H9 (cell line): ENCODE results near the gene POU2F1. TPM values are rescaled to one million over a fixed set of nuclear protein-coding genes. Genes with fewer than 3 reads are reported as not detected.

Experiments used
- DNase-seq: peaks from one replicate; pipeline ENCODE4 v3.0.0-alpha.2; 2017
- H2AFZ ChIP-seq: one replicate; pipeline ENCODE4 v1.6.1; 2013; ENCODE audit warnings: mild to moderate bottlenecking, low read length, control low read depth, moderate library complexity
- H2AK5ac ChIP-seq: 2 replicates; pipeline ENCODE4 v1.6.1; 2013; ENCODE audit warnings: low read length, control low read depth, mixed read lengths; ENCODE audit not compliant: insufficient read length
- H2BK120ac ChIP-seq: one replicate; pipeline ENCODE4 v1.6.1; 2013; ENCODE audit warnings: low read depth, mild to moderate bottlenecking, low read length, control low read depth, inconsistent platforms; ENCODE audit not compliant: poor library complexity, severe bottlenecking
- H2BK12ac ChIP-seq: 2 replicates; pipeline ENCODE4 v1.6.1; 2013; ENCODE audit warnings: low read length, control low read depth, mixed read lengths, low read depth; ENCODE audit not compliant: insufficient read length
- H2BK15ac ChIP-seq: 2 replicates; pipeline ENCODE4 v1.6.1; 2013; ENCODE audit warnings: low read depth, low read length, control low read depth
- H2BK20ac ChIP-seq: one replicate; pipeline ENCODE4 v1.6.1; 2013; ENCODE audit warnings: low read depth, mild to moderate bottlenecking, low read length, control low read depth, inconsistent platforms; ENCODE audit not compliant: poor library complexity, severe bottlenecking
- H2BK5ac ChIP-seq: 2 replicates; pipeline ENCODE4 v1.6.1; 2013; ENCODE audit warnings: low read length, control low read depth, mixed read lengths; ENCODE audit not compliant: insufficient read length
- H3K14ac ChIP-seq: 2 replicates; pipeline ENCODE4 v1.6.1; 2013; ENCODE audit warnings: low read length, control low read depth; ENCODE audit not compliant: insufficient read depth
- H3K18ac ChIP-seq: 2 replicates; pipeline ENCODE4 v1.6.1; 2013; ENCODE audit warnings: low read depth, mild to moderate bottlenecking, mixed read lengths, low read length, control low read depth; ENCODE audit not compliant: insufficient read length
- H3K23ac ChIP-seq: 2 replicates; pipeline ENCODE4 v1.6.1; 2013; ENCODE audit warnings: low read length, control low read depth, mixed read lengths, low read depth; ENCODE audit not compliant: insufficient read length
- H3K23me2 ChIP-seq: 2 replicates; pipeline ENCODE4 v1.6.1; 2013; ENCODE audit warnings: low read depth, mild to moderate bottlenecking, mixed read lengths, low read length, control low read depth; ENCODE audit not compliant: insufficient read length, poor library complexity, severe bottlenecking
- H3K27ac ChIP-seq: 2 replicates; pipeline ENCODE4 v1.5.1; 2013; ENCODE audit warnings: low read length, control low read depth, mixed read lengths, low read depth; ENCODE audit not compliant: insufficient read length
- H3K27me3 ChIP-seq: 2 replicates; pipeline ENCODE4 v1.6.1; 2013; ENCODE audit warnings: low read length, control low read depth, inconsistent platforms; ENCODE audit not compliant: insufficient read depth
- H3K4ac ChIP-seq: 2 replicates; pipeline ENCODE4 v1.6.1; 2013; ENCODE audit warnings: low read depth, mild to moderate bottlenecking, control low read depth, inconsistent platforms, low read length, moderate library complexity
- H3K4me1 ChIP-seq: 2 replicates; pipeline ENCODE4 v1.6.1; 2013; ENCODE audit warnings: low read length, control low read depth, inconsistent platforms; ENCODE audit not compliant: insufficient read depth
- H3K4me2 ChIP-seq: 2 replicates; pipeline ENCODE4 v1.6.1; 2013; ENCODE audit warnings: low read length, control low read depth, mixed read lengths; ENCODE audit not compliant: insufficient read length, insufficient read depth
- H3K56ac ChIP-seq: 2 replicates; pipeline ENCODE4 v1.6.1; 2013; ENCODE audit warnings: low read depth, mild to moderate bottlenecking, mixed read lengths, low read length, control low read depth; ENCODE audit not compliant: insufficient read length
- H3K79me1 ChIP-seq: 2 replicates; pipeline ENCODE4 v1.6.1; 2013; ENCODE audit warnings: low read depth, mild to moderate bottlenecking, moderate library complexity, low read length, control low read depth, inconsistent platforms; ENCODE audit not compliant: insufficient read depth, poor library complexity, severe bottlenecking
- H3K79me2 ChIP-seq: 2 replicates; pipeline ENCODE4 v1.6.1; 2013; ENCODE audit warnings: low read length, control low read depth, inconsistent platforms; ENCODE audit not compliant: insufficient read depth
- H3K9ac ChIP-seq: 2 replicates; pipeline ENCODE4 v1.6.1; 2013; ENCODE audit warnings: low read length, control low read depth, mixed read lengths; ENCODE audit not compliant: insufficient read length; ENCODE audit errors: extremely low read depth
- H3K9me3 ChIP-seq: one replicate; pipeline ENCODE4 v1.6.1; 2013; ENCODE audit warnings: low read depth, low read length, inconsistent platforms; ENCODE audit not compliant: control insufficient read depth
- H3T11ph ChIP-seq: one replicate; pipeline ENCODE4 v1.6.1; 2013; ENCODE audit warnings: mild to moderate bottlenecking, low read length, control low read depth, inconsistent platforms
- H4K20me1 ChIP-seq: one replicate; pipeline ENCODE4 v1.6.1; 2013; ENCODE audit not compliant: control insufficient read depth, insufficient read length, insufficient read depth
- H4K5ac ChIP-seq: 2 replicates; pipeline ENCODE4 v1.6.1; 2013; ENCODE audit warnings: low read depth, mild to moderate bottlenecking, mixed read lengths, low read length, control low read depth; ENCODE audit not compliant: insufficient read length
- H4K8ac ChIP-seq: replicated peaks from 2 replicates; pipeline ENCODE4 v1.6.1; 2013; ENCODE audit warnings: low read length, control low read depth, mixed read lengths, low read depth; ENCODE audit not compliant: insufficient read length
- H4K91ac ChIP-seq: 2 replicates; pipeline ENCODE4 v1.6.1; 2013; ENCODE audit warnings: low read depth, mild to moderate bottlenecking, moderate library complexity, mixed read lengths, low read length, control low read depth; ENCODE audit not compliant: insufficient read length
- H3K27ac Mint-ChIP-seq, 3 experiments: 2 replicates in 2 of 3; 3 replicates in 1 of 3; pipeline ENCODE4 v1.8.0; 2020 to 2021; ENCODE audit warnings: mixed read lengths in 3 of 3, mild to moderate bottlenecking in 1 of 3, moderate library complexity in 1 of 3
- H3K27me3 Mint-ChIP-seq: 2 replicates; pipeline ENCODE4 v1.8.0; 2021; ENCODE audit warnings: low read depth, mild to moderate bottlenecking, moderate library complexity, mixed read lengths
- H3K36me3 Mint-ChIP-seq, 3 experiments: 2 replicates in 2 of 3; 3 replicates in 1 of 3; pipeline ENCODE4 v1.8.0; 2020 to 2021; ENCODE audit warnings: low read depth in 3 of 3, mixed read lengths in 3 of 3; ENCODE audit not compliant: insufficient read depth in 1 of 3
- H3K4me1 Mint-ChIP-seq, 2 experiments: 2 replicates each; pipeline ENCODE4 v1.8.0; 2020; ENCODE audit warnings: mixed read lengths in 2 of 2
- H3K4me3 Mint-ChIP-seq, 2 experiments: 2 replicates in 1 of 2; 3 replicates in 1 of 2; pipeline ENCODE4 v1.8.0; 2020 to 2021; ENCODE audit warnings: mild to moderate bottlenecking in 2 of 2, mixed read lengths in 2 of 2, moderate library complexity in 1 of 2
- H3K9me3 Mint-ChIP-seq, 2 experiments: 2 replicates in 1 of 2; 3 replicates in 1 of 2; pipeline ENCODE4 v1.8.0; 2020; ENCODE audit warnings: mild to moderate bottlenecking in 2 of 2, mixed read lengths in 2 of 2, moderate library complexity in 1 of 2
- WGBS: extraction: QIAGEN DNeasy Blood & Tissue Kit; methylation state at CpG from one replicate; pipeline ENCODE4 v1.1.7; 2013; ENCODE audit warnings: missing lambda C conversion rate, low lambda C conversion rate, mixed read lengths; ENCODE audit not compliant: insufficient read length; ENCODE audit errors: extremely low coverage; 5-methylcytosine and 5-hydroxymethylcytosine counted together
- total RNA-seq: library from RNA; stranded (reverse); gene quantifications from 2 replicates; pipeline ENCODE4 v1.2.1, GENCODE V29; 2021
- TF ChIP-seq, protein P1 (sequence below): fragments of 200-600 bp; sonication (generic); conservative IDR thresholded peaks from 3 replicates; pipeline ENCODE4 v1.8.0; 2021; ENCODE audit warnings: antibody characterized with exemption, mild to moderate bottlenecking

Gene POU2F1
- total RNA-seq, 1 experiment from 2014 or later, result 62.5 TPM

DNA sequence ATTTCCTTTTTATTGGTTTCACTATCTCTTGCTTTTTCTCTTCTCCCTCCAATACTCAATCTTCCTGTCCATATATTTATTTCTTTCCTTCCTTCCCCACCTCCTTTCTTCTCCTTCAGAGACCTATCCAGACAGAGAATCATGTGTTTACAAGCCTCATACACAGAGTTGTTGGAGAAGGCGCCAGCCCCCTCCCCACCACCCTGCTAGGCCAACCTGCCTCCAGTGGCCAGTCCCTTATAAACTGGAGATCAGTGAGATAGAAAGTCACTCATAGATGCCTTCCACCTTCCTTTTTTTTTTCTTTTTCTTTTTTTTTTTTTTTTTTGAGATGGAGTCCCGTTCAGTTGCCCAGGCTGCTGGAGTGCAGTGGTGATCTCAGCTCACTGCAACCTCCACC lies 244.3 kb downstream of the POU2F1 start:
- no peak overlapping the region for H2BK120ac ChIP-seq
- no peak overlapping the region for H2BK15ac ChIP-seq
- no peak overlapping the region for H2BK12ac ChIP-seq

More for the DNA sequence above, 244.3 kb downstream of the POU2F1 start:
- Histone ChIP-seq H3K56ac (no peak overlapping the region), H3K4me1 (no peaks in the 10 kb centered on the region; the same call in 1 of the 2 replicates), H3T11ph (no peak overlapping the region), H3K4ac (no peak overlapping the region), H3K18ac (no peak overlapping the region), H3K9me3 (no peaks in the 10 kb centered on the region), H3K23ac (no peak overlapping the region), H3K79me2 (no peaks in the 10 kb centered on the region), H3K9ac (no peak overlapping the region), H3K27me3 (no peaks in the 10 kb centered on the region), H4K20me1 (no peaks in the 10 kb centered on the region), H4K91ac (no peak overlapping the region), H2AFZ (no peak overlapping the region), H3K23me2 (no peaks in the 10 kb centered on the region), H3K27ac (no peak overlapping the region), H4K5ac (no peak overlapping the region), H2BK20ac (no peak overlapping the region), H3K14ac (no peak overlapping the region), H3K4me2 (no peak overlapping the region), H2BK5ac (no peak overlapping the region), H2AK5ac (no peak overlapping the region), H4K8ac (no peak overlapping the region), H3K79me1 (no peaks in the 10 kb centered on the region)
- Mint-ChIP-seq H3K4me1 (peaks cover 39 to 40% of the 10 kb centered on the region in 2 experiments), H3K36me3 (no peaks in the 10 kb centered on the region), H3K9me3 (no peaks in the 10 kb centered on the region), H3K27me3 (no peaks in the 10 kb centered on the region; the same call in 1 of the 2 replicates), H3K4me3 (no peak overlapping the region), H3K27ac (no peak overlapping the region)
- no CpG with 5 or more reads among the region's 2 CpGs for WGBS
- TF ChIP-seq, protein P1, sequence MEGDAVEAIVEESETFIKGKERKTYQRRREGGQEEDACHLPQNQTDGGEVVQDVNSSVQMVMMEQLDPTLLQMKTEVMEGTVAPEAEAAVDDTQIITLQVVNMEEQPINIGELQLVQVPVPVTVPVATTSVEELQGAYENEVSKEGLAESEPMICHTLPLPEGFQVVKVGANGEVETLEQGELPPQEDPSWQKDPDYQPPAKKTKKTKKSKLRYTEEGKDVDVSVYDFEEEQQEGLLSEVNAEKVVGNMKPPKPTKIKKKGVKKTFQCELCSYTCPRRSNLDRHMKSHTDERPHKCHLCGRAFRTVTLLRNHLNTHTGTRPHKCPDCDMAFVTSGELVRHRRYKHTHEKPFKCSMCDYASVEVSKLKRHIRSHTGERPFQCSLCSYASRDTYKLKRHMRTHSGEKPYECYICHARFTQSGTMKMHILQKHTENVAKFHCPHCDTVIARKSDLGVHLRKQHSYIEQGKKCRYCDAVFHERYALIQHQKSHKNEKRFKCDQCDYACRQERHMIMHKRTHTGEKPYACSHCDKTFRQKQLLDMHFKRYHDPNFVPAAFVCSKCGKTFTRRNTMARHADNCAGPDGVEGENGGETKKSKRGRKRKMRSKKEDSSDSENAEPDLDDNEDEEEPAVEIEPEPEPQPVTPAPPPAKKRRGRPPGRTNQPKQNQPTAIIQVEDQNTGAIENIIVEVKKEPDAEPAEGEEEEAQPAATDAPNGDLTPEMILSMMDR, result no peak
- no peak for DNase-seq
